Colonic mucosa (tissue), 4 donors: ENCODE data around the gene ASH1L. TPM values are rescaled to one million over a fixed set of nuclear protein-coding genes. Genes with fewer than 3 reads are reported as not detected.
A peak's percentile ranks its signal among the peaks of the same experiment; 100 is the strongest.

Experiments used
- DNase-seq: peaks from one replicate; pipeline ENCODE4 v3.0.0-alpha.2; 2020
- H3K27ac ChIP-seq: fragments of 200-600 bp; one replicate; pipeline ENCODE4 v1.8.0; 2021
- H3K27me3 ChIP-seq: fragments of 200-600 bp; one replicate; pipeline ENCODE4 v1.8.0; 2021
- H3K36me3 ChIP-seq: fragments of 200-600 bp; one replicate; pipeline ENCODE4 v1.8.0; 2021
- H3K4me1 ChIP-seq: fragments of 200-600 bp; one replicate; pipeline ENCODE4 v1.8.0; 2021; ENCODE audit warnings: mild to moderate bottlenecking
- H3K4me3 ChIP-seq: fragments of 200-600 bp; one replicate; pipeline ENCODE4 v1.8.0; 2021
- H3K9ac ChIP-seq, 2 donors: one replicate each; pipeline ENCODE4 v1.7.0; 2013; ENCODE audit warnings: control low read depth in 2 of 2, low read depth in 2 of 2, low read length in 2 of 2
- H3K9me3 ChIP-seq: fragments of 200-600 bp; one replicate; pipeline ENCODE4 v1.8.0; 2021
- CTCF ChIP-seq: fragments of 200-600 bp; IDR thresholded peaks from one replicate; pipeline ENCODE4 v1.8.0; 2022; ENCODE audit warnings: antibody characterized with exemption, mild to moderate bottlenecking
- intact Hi-C: fragments of 100-400 bp; cut with DNase I; formaldehyde crosslinking; loops from one replicate; pipeline ENCODE4 v1.14.1; 2022
- total RNA-seq, 2 donors: library from RNA; stranded (reverse); fragmentation: NEBNext Ultra II Directional in 1 of 2; extraction: Animal tissue kit (Norgen Biotek cat#: 25700) in 1 of 2; gene quantifications; one replicate each; pipeline ENCODE4 v1.2.1, GENCODE V29; 2021
- donor health status: healthy.
- donor health status: DM: no; HTN: no; CAD: no.
- donor health status: DM: no; HTN: no; CAD: no.

ASH1L gene
- total RNA-seq, 2 donors from 2014 or later, result 37.7 to 47.2 TPM

DNA sequence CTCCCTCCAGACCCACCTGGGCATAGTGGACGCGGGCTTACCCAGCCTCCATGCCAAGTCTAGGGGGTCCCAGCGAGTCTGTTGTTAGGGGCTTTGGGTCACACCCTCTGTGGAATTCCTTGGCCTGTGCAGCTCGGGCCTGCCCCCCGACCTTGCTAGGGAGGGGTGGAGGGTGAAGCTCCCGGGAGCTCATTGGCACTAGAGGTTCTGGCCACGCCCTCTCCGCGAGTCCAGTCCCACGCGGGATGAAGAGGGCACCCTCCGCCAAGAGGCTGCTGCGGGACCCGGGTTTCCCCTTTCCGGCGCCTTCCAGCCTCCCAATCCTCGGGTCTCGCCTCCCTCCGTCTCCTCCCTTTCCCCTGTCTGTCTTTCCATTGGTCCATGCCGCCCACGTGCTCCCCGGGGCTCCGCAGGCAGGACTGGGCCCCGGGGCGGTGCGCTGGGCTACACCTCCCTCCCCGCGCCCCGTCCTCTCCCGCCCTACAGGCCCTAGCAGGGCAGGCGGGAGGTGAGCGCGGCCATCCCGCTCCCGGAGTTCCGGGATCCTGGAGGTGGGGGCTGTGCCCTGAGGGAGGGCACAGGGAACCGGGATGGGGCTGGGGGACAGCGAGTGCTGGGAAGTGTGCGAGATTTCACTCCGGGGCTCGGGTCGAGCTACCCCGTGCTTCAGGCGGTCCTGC is 238.4 kb downstream of the ASH1L start:
- Histone ChIP-seq H3K4me1 (peaks cover 20% of the 10 kb centered on the region), H3K27me3 (no peaks in the 10 kb centered on the region), H3K9ac (peak overlapping the region; percentile 86 to 93), H3K36me3 (no peaks in the 10 kb centered on the region), H3K9me3 (no peaks in the 10 kb centered on the region), H3K4me3 (peak overlapping the region; percentile 83), H3K27ac (peak overlapping the region; percentile 96)
- no peak for TF ChIP-seq CTCF
- peak; percentile 98 for DNase-seq
- intact Hi-C loops, result loop anchor here (5.0 kb wide), 2 partner anchors 47 to 72 kb away; partner anchors contain the start of gene HCN3

- Histone ChIP-seq H3K4me3 (peak overlapping the region; percentile 83), H3K4me1 (peaks cover 20% of the 10 kb centered on the region), H3K9me3 (no peaks in the 10 kb centered on the region), H3K27me3 (no peaks in the 10 kb centered on the region), H3K36me3 (no peaks in the 10 kb centered on the region), H3K9ac (peak overlapping the region; percentile 86 to 93), H3K27ac (peak overlapping the region; percentile 96)
- intact Hi-C loops, result loop anchor here (5.0 kb wide), 2 partner anchors 46 to 71 kb away; partner anchors contain the start of gene HCN3
- no peak for TF ChIP-seq CTCF
- peak; percentile 95 for DNase-seq
Observed at GRCh38 chr1:155323729-155324036, 238.9 kb downstream of the ASH1L start.

DNA sequence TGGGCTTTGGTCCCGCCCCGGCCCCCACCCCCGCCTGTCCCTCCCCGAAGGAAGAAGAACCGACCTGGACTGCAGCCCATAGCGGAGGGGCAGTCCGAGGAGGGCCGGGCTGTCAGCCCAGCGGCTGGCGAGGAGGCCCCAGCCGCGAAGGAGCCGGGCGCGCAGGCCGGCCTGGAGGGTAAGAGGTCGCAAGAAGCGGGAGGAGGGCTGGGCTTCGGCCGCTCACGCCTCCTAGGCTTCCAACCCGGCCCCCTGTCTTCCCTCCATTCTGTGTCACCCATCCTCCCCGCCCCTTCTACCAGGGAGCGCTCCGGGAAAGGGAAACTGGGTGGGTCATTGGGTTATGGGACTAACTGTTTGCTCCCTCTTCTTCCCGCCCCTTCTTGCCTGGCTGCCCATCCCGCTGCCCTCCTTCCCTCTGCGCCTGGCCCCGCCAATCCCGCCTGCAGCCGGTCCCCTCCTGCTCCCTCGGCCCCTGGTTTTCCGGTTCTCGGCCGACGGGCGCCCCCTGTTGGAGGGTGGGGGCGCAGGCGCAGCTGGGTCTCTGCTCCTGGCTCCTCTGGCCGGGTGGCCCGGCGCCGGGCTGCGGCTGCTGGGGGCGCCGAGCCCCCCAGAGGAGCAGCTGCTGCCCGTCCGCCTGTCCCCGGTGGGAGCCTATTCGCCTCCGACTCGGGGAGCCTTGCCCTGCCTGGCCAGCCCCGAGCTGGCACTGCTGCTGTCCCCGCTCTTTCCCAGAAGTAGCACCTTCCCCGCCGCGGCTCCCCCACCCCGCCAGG is 239.5 kb downstream of the ASH1L start:
- peak; percentile 93 for DNase-seq
- Histone ChIP-seq H3K9me3 (no peaks in the 10 kb centered on the region), H3K36me3 (no peaks in the 10 kb centered on the region), H3K4me1 (peaks cover 20% of the 10 kb centered on the region), H3K27me3 (no peaks in the 10 kb centered on the region), H3K27ac (peak overlapping the region; percentile 96), H3K9ac (peak overlapping the region; percentile 86 to 93), H3K4me3 (peak overlapping the region; percentile 83)
- peak; percentile 97 for TF ChIP-seq CTCF
- intact Hi-C loops, result loop anchor here (5.0 kb wide), 2 partner anchors 46 to 71 kb away; partner anchors contain the start of gene HCN3

- Histone ChIP-seq H3K27ac (peak overlapping the region; percentile 96), H3K4me3 (peak overlapping the region; percentile 83), H3K9me3 (no peaks in the 10 kb centered on the region), H3K36me3 (no peaks in the 10 kb centered on the region), H3K27me3 (no peaks in the 10 kb centered on the region), H3K9ac (peak overlapping the region; percentile 71 to 73), H3K4me1 (peaks cover 20% of the 10 kb centered on the region)
- intact Hi-C loops, result loop anchor here (5.0 kb wide), 2 partner anchors 45 to 70 kb away; partner anchors contain the start of gene HCN3
- peak; percentile 41 for DNase-seq
- no peak for TF ChIP-seq CTCF
Observed at GRCh38 chr1:155322571-155322952, 240.0 kb downstream of the ASH1L start.

- intact Hi-C loops, result loop anchor here (5.0 kb wide), 2 partner anchors 45 to 70 kb away; partner anchors contain the start of gene HCN3
Observed at GRCh38 chr1:155321639-155322503, 240.7 kb downstream of the ASH1L start.

More at GRCh38 chr1:155321639-155322503, 240.7 kb downstream of the ASH1L start:
- TF ChIP-seq CTCF, result no peak
- Histone ChIP-seq H3K27me3 (no peaks in the 10 kb centered on the region), H3K9me3 (no peaks in the 10 kb centered on the region), H3K4me1 (peaks cover 20% of the 10 kb centered on the region), H3K4me3 (peak overlapping the region; percentile 83), H3K9ac (peak overlapping the region; percentile 57 to 71), H3K36me3 (no peaks in the 10 kb centered on the region), H3K27ac (peak overlapping the region; percentile 96)
- DNase-seq, result peak; percentile 41
